ENCODE data around the gene NRN1L. TPM values are rescaled to one million over a fixed set of nuclear protein-coding genes. Genes with fewer than 3 reads are reported as not detected.
"Not testable (repeated sequence)": the region's sequence is repeated elsewhere in the genome, so short reads cannot be mapped to it uniquely, and the experiment has no call there.

NRN1L gene
- total RNA-seq, result 1.1 and 2.9 TPM in 2 replicates

DNA sequence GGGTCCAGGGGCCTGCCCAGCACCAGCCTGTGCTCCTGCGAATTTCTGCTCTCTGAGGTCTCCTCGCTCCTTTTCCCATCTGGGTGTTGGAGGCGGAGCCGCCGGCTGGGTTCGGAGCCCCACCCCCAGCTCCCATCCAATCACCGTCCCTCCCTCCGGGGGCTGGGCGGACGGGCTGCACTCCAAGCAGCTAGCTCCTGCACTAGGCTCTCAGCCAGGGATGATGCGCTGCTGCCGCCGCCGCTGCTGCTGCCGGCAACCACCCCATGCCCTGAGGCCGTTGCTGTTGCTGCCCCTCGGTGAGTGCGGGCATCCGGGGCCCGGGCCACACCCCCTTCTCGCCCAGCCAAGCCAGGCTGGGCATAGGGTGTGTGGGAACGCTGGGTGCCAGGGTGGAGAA lies at the start of gene NRN1L:
NRN1L (plus strand) TSS at position 202 of the 400 bp plus-strand sequence; CDS start at position 221, 19 bp downstream.
- Histone ChIP-seq H3K27me3 (ENCODE audit: control insufficient read depth, insufficient read depth, low read length) (no peaks in the 10 kb centered on the region), H3K4me3 (ENCODE audit: low read depth, low read length) (no peak within 1 kb of the TSS), H3K36me3 (ENCODE audit: control insufficient read depth, insufficient read depth, low read length) (peaks cover 2% of the 10 kb centered on the region)
- TF ChIP-seq, protein P1, sequence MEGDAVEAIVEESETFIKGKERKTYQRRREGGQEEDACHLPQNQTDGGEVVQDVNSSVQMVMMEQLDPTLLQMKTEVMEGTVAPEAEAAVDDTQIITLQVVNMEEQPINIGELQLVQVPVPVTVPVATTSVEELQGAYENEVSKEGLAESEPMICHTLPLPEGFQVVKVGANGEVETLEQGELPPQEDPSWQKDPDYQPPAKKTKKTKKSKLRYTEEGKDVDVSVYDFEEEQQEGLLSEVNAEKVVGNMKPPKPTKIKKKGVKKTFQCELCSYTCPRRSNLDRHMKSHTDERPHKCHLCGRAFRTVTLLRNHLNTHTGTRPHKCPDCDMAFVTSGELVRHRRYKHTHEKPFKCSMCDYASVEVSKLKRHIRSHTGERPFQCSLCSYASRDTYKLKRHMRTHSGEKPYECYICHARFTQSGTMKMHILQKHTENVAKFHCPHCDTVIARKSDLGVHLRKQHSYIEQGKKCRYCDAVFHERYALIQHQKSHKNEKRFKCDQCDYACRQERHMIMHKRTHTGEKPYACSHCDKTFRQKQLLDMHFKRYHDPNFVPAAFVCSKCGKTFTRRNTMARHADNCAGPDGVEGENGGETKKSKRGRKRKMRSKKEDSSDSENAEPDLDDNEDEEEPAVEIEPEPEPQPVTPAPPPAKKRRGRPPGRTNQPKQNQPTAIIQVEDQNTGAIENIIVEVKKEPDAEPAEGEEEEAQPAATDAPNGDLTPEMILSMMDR (IDR thresholded peaks at IDR 0.05; ENCODE audit: insufficient read depth, low read length, poor library complexity, severe bottlenecking), result no peak
- peak; percentile 25 for DNase-seq (ENCODE audit: low read depth)

DNA sequence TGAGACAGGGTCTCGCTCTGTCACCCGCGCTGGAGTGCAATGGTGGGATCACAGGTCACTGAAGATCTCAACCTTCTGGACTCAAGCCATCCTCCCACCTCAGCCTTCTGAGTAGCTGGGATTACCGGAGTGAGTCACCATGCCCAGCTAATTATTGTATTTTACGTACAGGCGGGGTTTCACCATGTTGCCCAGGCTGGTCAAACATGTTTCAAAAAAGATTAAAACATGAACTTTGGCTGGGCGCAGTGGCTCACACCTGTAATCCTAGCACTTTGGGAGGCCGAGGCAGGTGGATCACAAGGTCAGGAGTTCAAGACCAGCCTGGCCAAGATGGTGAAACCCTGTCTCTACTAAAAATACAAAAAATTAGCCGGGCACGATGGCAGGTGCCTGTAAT lies 47.5 kb upstream of the NRN1L start:
- DNase-seq (ENCODE audit: low read depth); H3K4me3 ChIP-seq (ENCODE audit: low read depth, low read length); H3K36me3 ChIP-seq (ENCODE audit: control insufficient read depth, insufficient read depth, low read length); H3K27me3 ChIP-seq (ENCODE audit: control insufficient read depth, insufficient read depth, low read length): not testable (repeated sequence)

GRCh38 chr16:67837811-67838210 lies 46.9 kb upstream of the NRN1L start:
- no peak overlapping the region for H3K4me3 ChIP-seq (ENCODE audit: low read depth, low read length)
- TF ChIP-seq, protein P1 (IDR thresholded peaks at IDR 0.05; ENCODE audit: insufficient read depth, low read length, poor library complexity, severe bottlenecking), result no peak
- DNase-seq (ENCODE audit: low read depth), result no peak
- H3K36me3 ChIP-seq (ENCODE audit: control insufficient read depth, insufficient read depth, low read length), result no peaks in the 10 kb centered on the region
- H3K27me3 ChIP-seq (ENCODE audit: control insufficient read depth, insufficient read depth, low read length), result no peaks in the 10 kb centered on the region

- peak overlapping the region; percentile 18 for H3K4me3 ChIP-seq (ENCODE audit: low read depth, low read length)
- no peaks in the 10 kb centered on the region for H3K36me3 ChIP-seq (ENCODE audit: control insufficient read depth, insufficient read depth, low read length)
- no peak for DNase-seq (ENCODE audit: low read depth)
- TF ChIP-seq, protein P1 (IDR thresholded peaks at IDR 0.05; ENCODE audit: insufficient read depth, low read length, poor library complexity, severe bottlenecking), result no peak
- no peaks in the 10 kb centered on the region for H3K27me3 ChIP-seq (ENCODE audit: control insufficient read depth, insufficient read depth, low read length)
These were observed 43.4 kb upstream of the NRN1L start for GRCh38 chr16:67841198-67841815.

- Histone ChIP-seq H3K36me3 (ENCODE audit: control insufficient read depth, insufficient read depth, low read length) (no peaks in the 10 kb centered on the region), H3K27me3 (ENCODE audit: control insufficient read depth, insufficient read depth, low read length) (no peaks in the 10 kb centered on the region), H3K4me3 (ENCODE audit: low read depth, low read length) (peak within 1 kb of the TSS; percentile 97)
- TF ChIP-seq, protein P1 (IDR thresholded peaks at IDR 0.05; ENCODE audit: insufficient read depth, low read length, poor library complexity, severe bottlenecking), result peak; percentile 83
- DNase-seq (ENCODE audit: low read depth), result no peak
These were observed 42.7 kb upstream of the NRN1L start, which contains the start of gene THAP11 for GRCh38 chr16:67841816-67842508. Gene THAP11, plus strand, starts transcription at chr16:67842320. Its CDS starts 235 bp downstream, at chr16:67842555.

DNA sequence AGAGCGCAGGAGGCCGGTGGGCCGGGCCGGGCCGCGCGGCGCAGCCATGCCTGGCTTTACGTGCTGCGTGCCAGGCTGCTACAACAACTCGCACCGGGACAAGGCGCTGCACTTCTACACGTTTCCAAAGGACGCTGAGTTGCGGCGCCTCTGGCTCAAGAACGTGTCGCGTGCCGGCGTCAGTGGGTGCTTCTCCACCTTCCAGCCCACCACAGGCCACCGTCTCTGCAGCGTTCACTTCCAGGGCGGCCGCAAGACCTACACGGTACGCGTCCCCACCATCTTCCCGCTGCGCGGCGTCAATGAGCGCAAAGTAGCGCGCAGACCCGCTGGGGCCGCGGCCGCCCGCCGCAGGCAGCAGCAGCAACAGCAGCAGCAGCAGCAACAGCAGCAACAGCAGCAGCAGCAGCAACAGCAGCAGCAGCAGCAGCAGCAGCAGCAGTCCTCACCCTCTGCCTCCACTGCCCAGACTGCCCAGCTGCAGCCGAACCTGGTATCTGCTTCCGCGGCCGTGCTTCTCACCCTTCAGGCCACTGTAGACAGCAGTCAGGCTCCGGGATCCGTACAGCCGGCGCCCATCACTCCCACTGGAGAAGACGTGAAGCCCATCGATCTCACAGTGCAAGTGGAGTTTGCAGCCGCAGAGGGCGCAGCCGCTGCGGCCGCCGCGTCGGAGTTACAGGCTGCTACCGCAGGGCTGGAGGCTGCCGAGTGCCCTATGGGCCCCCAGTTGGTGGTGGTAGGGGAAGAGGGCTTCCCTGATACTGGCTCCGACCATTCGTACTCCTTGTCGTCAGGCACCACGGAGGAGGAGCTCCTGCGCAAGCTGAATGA lies 42.0 kb upstream of the NRN1L start:
- peak overlapping the region; percentile 97 for H3K4me3 ChIP-seq (ENCODE audit: low read depth, low read length)
- no peaks in the 10 kb centered on the region for H3K27me3 ChIP-seq (ENCODE audit: control insufficient read depth, insufficient read depth, low read length)
- no peak for DNase-seq (ENCODE audit: low read depth)
- TF ChIP-seq, protein P1 (IDR thresholded peaks at IDR 0.05; ENCODE audit: insufficient read depth, low read length, poor library complexity, severe bottlenecking), result peak; percentile 39
- H3K36me3 ChIP-seq (ENCODE audit: control insufficient read depth, insufficient read depth, low read length), result no peaks in the 10 kb centered on the region

Measured in kidney epithelial cell (primary cell).